Effector memory CD4-positive, alpha-beta T cell (primary cell): ENCODE data around the gene FARP1.

Experiments
- DNase-seq, 3 donors: peaks; one replicate each; pipeline ENCODE4 v3.0.0-alpha.2; 2020
- H3K27ac ChIP-seq: 2 replicates; pipeline ENCODE4 v1.7.0; 2013; ENCODE audit warnings: mild to moderate bottlenecking, low read length, moderate library complexity; ENCODE audit not compliant: insufficient read depth, poor library complexity, severe bottlenecking
- H3K27me3 ChIP-seq: replicated peaks from 2 replicates; pipeline ENCODE4 v1.7.0; 2013; ENCODE audit warnings: mild to moderate bottlenecking, low read length; ENCODE audit not compliant: insufficient read depth, control insufficient read depth, poor library complexity, severe bottlenecking
- H3K36me3 ChIP-seq: 2 replicates; pipeline ENCODE4 v1.7.0; 2013; ENCODE audit warnings: mild to moderate bottlenecking, low read length, moderate library complexity; ENCODE audit not compliant: control insufficient read depth, insufficient read depth
- H3K4me1 ChIP-seq: 2 replicates; pipeline ENCODE4 v1.7.0; 2013; ENCODE audit warnings: low read length, mild to moderate bottlenecking; ENCODE audit not compliant: control insufficient read depth, insufficient read depth, poor library complexity, severe bottlenecking
- H3K4me3 ChIP-seq: 2 replicates; pipeline ENCODE4 v1.7.0; 2013; ENCODE audit warnings: low read length, low read depth, mild to moderate bottlenecking; ENCODE audit not compliant: insufficient read depth, poor library complexity, severe bottlenecking
- H3K9me3 ChIP-seq: 2 replicates; pipeline ENCODE4 v1.7.0; 2013; ENCODE audit warnings: mild to moderate bottlenecking, low read length, moderate library complexity; ENCODE audit not compliant: control insufficient read depth

Gene FARP1

DNA sequence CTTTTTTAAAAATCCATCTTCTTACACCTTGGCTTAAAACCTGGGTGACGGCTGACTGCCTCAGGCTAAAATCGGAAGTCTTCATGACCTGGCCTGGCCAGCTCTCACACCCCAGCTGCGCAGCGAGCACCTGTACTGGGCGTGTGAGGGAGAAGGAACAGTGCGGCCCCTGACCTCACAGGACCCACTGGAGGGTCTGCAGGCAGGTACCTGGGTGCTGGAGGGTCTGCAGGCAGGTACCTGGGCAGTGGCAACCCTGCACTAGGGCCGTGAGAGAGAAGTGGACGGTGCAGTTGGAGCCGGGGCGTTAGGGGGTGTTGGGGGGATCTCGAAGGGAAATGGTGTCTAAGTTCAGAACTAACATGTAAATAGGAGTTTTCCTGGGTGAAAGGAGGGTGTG, 289.7 kb downstream of the FARP1 start:
- Histone ChIP-seq H3K4me1 (no peaks in the 10 kb centered on the region), H3K27ac (no peak overlapping the region), H3K36me3 (no peaks in the 10 kb centered on the region), H3K27me3 (no peaks in the 10 kb centered on the region), H3K4me3 (no peak overlapping the region), H3K9me3 (no peaks in the 10 kb centered on the region)
- DNase-seq, result no peak

DNA sequence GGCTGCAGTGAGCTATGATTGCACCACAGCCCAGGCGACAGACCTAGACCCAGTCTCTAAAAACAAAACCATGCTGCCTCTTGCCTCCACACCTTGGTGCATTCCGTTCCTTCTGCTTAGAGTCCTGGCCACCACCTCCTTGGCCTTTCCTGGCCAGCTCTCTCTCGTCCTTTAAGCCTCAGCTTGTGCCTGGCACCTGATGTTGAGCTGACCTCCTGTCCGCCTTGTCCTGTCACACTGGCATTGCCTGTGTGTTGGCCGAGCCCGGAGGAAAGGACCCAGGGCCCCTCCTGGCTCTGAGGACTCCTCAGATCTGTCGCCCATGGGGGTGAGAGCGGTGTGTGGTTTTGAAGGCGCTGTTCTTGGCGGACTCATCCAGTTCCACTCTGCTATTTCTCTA, 290.8 kb downstream of the FARP1 start:
- Histone ChIP-seq H3K4me3 (no peak overlapping the region), H3K27ac (no peak overlapping the region), H3K36me3 (no peaks in the 10 kb centered on the region), H3K9me3 (no peaks in the 10 kb centered on the region), H3K4me1 (no peaks in the 10 kb centered on the region), H3K27me3 (no peaks in the 10 kb centered on the region)
- no peak for DNase-seq

DNA sequence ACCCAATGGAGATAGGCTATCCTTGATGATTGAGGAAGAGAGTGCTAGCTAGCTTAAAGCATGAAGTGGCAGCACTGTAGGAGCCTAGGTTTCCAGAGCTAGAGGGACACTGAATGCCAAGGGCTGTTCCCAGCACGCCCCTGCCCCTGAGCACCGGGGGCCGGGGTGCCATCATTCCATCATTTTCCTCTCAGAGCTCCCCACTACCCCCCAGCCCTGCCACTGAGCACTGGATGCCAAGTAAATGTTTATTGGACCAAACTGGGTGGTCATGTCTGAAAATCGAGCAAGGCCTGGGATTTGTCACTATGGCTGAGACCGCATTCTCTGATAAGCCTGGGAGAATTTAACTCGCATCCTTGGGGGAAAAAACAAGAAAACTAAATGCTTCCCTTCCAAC, 291.2 kb downstream of the FARP1 start:
- Histone ChIP-seq H3K36me3 (no peaks in the 10 kb centered on the region), H3K4me1 (no peaks in the 10 kb centered on the region), H3K9me3 (no peaks in the 10 kb centered on the region), H3K4me3 (no peak overlapping the region), H3K27ac (no peak overlapping the region), H3K27me3 (no peaks in the 10 kb centered on the region)
- no peak for DNase-seq

DNA sequence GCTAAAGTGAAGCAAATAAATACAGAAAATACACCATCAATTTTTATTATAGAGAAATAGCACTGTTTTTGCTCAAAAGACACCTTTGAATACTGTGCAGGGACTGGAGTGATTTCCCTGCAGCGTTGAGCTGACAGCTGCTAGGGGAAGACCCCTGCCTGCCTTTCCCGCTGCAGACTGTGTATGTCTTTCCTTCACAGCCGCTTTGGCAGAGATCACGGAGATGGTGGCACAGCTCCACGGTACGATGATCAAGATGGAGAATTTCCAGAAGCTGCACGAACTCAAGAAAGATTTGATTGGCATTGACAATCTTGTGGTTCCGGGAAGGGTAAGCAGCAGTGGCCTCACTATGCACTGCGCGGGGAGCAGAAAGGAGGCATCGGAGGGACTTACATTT, 292.5 kb downstream of the FARP1 start:
- no peak overlapping the region for H3K4me3 ChIP-seq

DNA sequence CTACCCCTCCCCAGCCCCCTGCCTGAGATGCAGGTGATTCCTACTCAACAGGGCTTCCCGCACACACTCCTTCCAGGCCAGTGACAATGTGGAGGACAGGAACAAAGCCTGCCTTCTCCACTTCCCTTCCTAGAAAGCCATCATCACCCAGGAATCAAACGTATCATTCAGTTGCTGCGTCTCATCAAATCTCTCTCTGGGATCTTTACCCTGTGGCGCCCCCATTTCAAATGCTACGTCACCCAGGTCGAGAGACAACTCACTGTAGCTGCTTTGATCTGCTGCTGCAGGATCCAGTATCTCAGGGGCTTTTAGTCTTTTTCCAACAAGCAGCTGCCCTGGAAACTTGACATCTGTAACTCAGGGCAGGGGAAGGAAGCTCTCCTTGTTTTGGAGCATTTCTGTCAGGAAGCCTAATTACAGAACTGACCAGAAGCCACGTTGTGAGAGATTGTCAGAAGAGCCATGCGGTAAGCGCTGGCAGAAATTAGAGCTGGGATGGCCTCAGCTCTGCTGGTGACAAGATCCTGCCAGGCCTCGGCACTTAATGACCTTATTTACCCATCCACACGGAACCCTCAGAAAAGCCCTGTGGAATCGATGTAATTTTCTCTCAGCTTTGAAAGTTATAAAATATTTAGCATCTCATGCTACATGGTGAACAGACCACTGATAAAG, 293.5 kb downstream of the FARP1 start:
- H3K27me3 ChIP-seq, result no peaks in the 10 kb centered on the region
- H3K27ac ChIP-seq, result no peak overlapping the region
- no peak overlapping the region for H3K4me3 ChIP-seq
- no peaks in the 10 kb centered on the region for H3K36me3 ChIP-seq
- H3K4me1 ChIP-seq, result no peaks in the 10 kb centered on the region
- no peak for DNase-seq
- H3K9me3 ChIP-seq, result no peaks in the 10 kb centered on the region

More for the DNA sequence above, 292.5 kb downstream of the FARP1 start:
- no peaks in the 10 kb centered on the region for H3K9me3 ChIP-seq
- no peaks in the 10 kb centered on the region for H3K36me3 ChIP-seq
- H3K27ac ChIP-seq, result no peak overlapping the region
- no peaks in the 10 kb centered on the region for H3K27me3 ChIP-seq
- no peak for DNase-seq
- H3K4me1 ChIP-seq, result no peaks in the 10 kb centered on the region

DNA sequence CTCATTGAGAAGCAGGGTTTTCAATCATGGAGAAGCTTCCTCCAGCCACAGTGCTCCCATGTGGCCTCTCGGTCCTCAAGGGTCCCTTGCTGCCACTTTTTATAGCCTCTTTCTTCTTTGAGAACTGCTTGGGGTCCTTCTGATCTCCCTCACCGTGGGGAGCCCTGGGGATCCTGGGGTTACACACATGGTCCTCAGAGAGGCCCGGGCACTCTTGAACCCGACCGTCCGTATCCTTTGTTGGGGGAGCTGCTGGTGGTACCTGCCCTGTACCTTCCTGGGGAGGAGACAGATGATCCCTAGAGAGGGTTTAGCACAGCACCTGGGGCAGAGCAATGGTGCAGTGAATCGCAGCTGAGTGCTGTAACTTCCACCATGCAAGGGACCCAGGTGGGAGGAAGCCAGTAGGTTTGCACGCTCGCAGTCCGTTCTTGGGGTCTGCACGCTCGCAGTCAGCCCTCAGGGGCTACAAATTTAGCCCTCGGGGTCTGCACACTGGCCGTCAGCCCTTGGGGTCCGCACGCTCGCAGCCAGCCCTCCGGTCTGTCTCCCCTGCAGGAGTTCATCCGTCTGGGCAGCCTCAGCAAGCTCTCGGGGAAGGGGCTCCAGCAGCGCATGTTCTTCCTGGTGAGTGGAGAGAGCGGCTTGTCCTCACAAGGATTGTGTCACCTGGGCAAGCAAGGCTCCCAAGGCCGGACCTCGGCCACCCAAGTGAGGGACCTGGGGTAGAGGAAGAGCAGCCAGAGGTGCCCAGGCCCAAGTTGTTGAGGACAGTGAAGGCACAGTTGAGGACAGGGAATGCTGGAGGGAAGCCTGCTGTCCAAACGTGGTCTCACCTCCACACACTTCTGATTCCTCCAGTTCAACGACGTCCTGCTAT, 295.6 kb downstream of the FARP1 start:
- no peak for DNase-seq
- Histone ChIP-seq H3K4me3 (no peak overlapping the region), H3K27me3 (no peaks in the 10 kb centered on the region), H3K4me1 (no peaks in the 10 kb centered on the region), H3K9me3 (no peaks in the 10 kb centered on the region), H3K27ac (no peak overlapping the region), H3K36me3 (no peaks in the 10 kb centered on the region)

DNA sequence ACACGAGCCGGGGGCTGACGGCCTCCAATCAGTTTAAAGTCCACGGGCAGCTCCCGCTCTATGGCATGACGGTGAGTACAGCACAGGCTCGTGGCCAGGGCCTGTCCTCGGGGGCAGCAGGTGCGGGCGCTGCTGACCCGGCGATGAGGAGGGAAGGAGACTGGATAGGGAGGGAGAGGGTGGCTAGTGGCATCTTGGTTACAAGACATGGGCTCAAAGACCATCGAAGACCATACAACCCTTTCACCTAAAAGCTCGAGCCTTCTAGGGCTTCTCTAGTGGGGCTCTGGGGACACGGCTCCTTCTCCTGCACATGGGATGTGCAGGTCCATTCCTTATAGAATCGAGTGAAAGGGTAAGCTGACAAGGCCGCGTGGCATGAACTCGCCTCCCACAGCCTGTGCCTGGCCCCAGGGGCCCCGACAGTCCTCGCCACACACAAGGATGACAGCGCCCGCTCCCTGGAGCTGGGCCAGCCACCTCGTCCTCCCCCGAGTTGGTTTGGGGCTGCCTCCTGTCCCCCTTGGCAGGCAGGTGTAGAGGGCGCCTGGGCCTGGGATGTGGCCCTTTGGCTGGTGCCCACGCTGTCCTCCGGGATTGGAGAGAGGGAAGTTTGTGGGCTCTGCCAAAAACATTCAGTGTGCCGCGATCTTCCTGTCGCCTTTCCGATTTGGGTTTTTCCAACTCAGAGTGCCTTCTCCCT, 296.4 kb downstream of the FARP1 start:
- Histone ChIP-seq H3K27me3 (no peaks in the 10 kb centered on the region), H3K9me3 (no peaks in the 10 kb centered on the region), H3K4me1 (no peaks in the 10 kb centered on the region), H3K36me3 (no peaks in the 10 kb centered on the region), H3K4me3 (no peak overlapping the region), H3K27ac (no peak overlapping the region)
- DNase-seq, result no peak

DNA sequence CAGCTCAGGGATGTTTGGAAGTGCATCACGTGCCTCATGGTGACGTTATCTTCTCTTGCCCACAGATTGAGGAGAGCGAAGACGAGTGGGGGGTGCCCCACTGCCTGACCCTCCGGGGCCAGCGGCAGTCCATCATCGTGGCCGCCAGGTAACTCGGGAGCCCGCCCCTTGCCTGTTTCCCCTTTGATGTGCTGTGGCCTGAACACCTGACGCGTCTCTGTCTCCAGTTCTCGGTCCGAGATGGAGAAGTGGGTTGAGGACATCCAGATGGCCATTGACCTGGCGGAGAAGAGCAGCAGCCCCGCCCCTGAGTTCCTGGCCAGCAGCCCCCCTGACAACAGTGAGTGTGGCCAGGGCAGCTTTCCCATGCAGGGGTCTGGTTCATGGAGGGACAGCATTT, 297.0 kb downstream of the FARP1 start:
- Histone ChIP-seq H3K27ac (no peak overlapping the region), H3K9me3 (no peaks in the 10 kb centered on the region), H3K4me1 (peaks cover under 1% of the 10 kb centered on the region), H3K27me3 (no peaks in the 10 kb centered on the region), H3K36me3 (no peaks in the 10 kb centered on the region), H3K4me3 (no peak overlapping the region)
- DNase-seq, result no peak

DNA sequence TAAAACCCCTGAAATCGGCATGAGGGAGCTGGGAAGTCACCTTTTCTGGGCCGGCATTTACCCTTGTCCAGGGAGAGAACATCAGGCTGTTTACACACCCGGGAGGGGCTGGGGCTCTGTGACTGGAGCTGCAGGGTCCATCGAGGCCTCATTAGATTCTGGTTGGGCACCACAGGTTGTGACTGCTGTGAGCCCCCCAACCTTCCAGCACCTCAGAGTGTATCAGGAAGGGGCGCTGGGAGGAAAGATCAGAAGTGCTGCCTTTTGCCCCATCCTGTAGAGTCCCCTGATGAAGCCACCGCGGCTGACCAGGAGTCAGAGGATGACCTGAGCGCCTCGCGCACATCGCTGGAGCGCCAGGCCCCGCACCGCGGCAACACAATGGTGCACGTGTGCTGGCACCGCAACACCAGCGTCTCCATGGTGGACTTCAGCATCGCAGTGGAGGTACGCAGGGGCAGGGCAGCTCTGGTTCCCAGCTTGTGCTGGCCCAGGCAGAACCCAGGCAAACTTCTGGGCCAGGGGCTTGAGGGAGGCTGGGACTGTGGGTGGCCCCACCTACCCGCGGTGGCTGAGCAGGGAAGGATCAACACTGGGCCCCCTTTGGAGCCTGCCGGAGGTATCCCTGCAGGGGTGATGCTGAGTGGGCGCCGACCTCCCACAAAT, 297.6 kb downstream of the FARP1 start:
- Histone ChIP-seq H3K9me3 (no peaks in the 10 kb centered on the region), H3K4me1 (peaks cover 6% of the 10 kb centered on the region), H3K27ac (no peak overlapping the region), H3K4me3 (no peak overlapping the region), H3K36me3 (no peaks in the 10 kb centered on the region), H3K27me3 (no peaks in the 10 kb centered on the region)
- no peak for DNase-seq
